Neural progenitor cell (in vitro differentiated cells): ENCODE results near the gene PRSS12. TPM values are rescaled to one million over a fixed set of nuclear protein-coding genes. Genes with fewer than 3 reads are reported as not detected.

Source experiments
- DNase-seq: peaks from one replicate; pipeline ENCODE4 v3.0.0-alpha.2; 2016; ENCODE audit warnings: low spot score
- H2AFZ ChIP-seq: fragments of 200-600 bp; sonication (generic); replicated peaks from 2 replicates; pipeline ENCODE4 v1.6.1; 2016; ENCODE audit warnings: antibody characterized with exemption
- H3F3A ChIP-seq: fragments of 200-600 bp; sonication (generic); 2 replicates; pipeline ENCODE4 v1.6.1; 2016; ENCODE audit warnings: antibody characterized with exemption, low read depth
- H3K27ac ChIP-seq: fragments of 200-600 bp; sonication (generic); 2 replicates; pipeline ENCODE4 v1.5.1; 2016; ENCODE audit warnings: mild to moderate bottlenecking
- H3K27me3 ChIP-seq: fragments of 200-600 bp; sonication (generic); 2 replicates; pipeline ENCODE4 v1.6.1; 2016; ENCODE audit warnings: mild to moderate bottlenecking, moderate library complexity
- H3K36me3 ChIP-seq: fragments of 200-600 bp; sonication (generic); 2 replicates; pipeline ENCODE4 v1.5.1; 2016
- H3K4me1 ChIP-seq: fragments of 200-600 bp; sonication (generic); 2 replicates; pipeline ENCODE4 v1.6.1; 2016; ENCODE audit warnings: mixed run types
- H3K4me2 ChIP-seq: fragments of 200-600 bp; sonication (generic); 2 replicates; pipeline ENCODE4 v1.6.1; 2016
- H3K4me3 ChIP-seq: fragments of 200-600 bp; sonication (generic); 2 replicates; pipeline ENCODE4 v1.5.1; 2016
- H3K79me2 ChIP-seq: fragments of 200-600 bp; sonication (generic); 2 replicates; pipeline ENCODE4 v1.6.1; 2016; ENCODE audit warnings: low read depth
- H3K9ac ChIP-seq: fragments of 200-600 bp; sonication (generic); 2 replicates; pipeline ENCODE4 v1.6.1; 2016
- H3K9me3 ChIP-seq: fragments of 200-600 bp; sonication (generic); 2 replicates; pipeline ENCODE4 v1.5.1; 2016; ENCODE audit warnings: low read depth
- H4K20me1 ChIP-seq: fragments of 200-600 bp; sonication (generic); 2 replicates; pipeline ENCODE4 v1.6.1; 2016; ENCODE audit warnings: low read depth
- H3K27ac Mint-ChIP-seq: 3 replicates; pipeline ENCODE4 v1.8.0; 2021; ENCODE audit warnings: mixed read lengths
- H3K27me3 Mint-ChIP-seq: 2 replicates; pipeline ENCODE4 v1.8.0; 2022; ENCODE audit warnings: low read depth, mild to moderate bottlenecking, inconsistent platforms, moderate library complexity, mixed read lengths; ENCODE audit not compliant: insufficient read depth
- H3K36me3 Mint-ChIP-seq: 3 replicates; pipeline ENCODE4 v1.8.0; 2021; ENCODE audit warnings: mixed read lengths
- H3K4me1 Mint-ChIP-seq: 3 replicates; pipeline ENCODE4 v1.8.0; 2021; ENCODE audit warnings: mixed read lengths
- H3K4me3 Mint-ChIP-seq: 3 replicates; pipeline ENCODE4 v1.8.0; 2021; ENCODE audit warnings: mild to moderate bottlenecking, moderate library complexity, mixed read lengths
- H3K9me3 Mint-ChIP-seq: 3 replicates; pipeline ENCODE4 v1.8.0; 2020; ENCODE audit warnings: mixed read lengths
- CTCF ChIP-seq: fragments of 200-600 bp; sonication (generic); IDR thresholded peaks from 2 replicates; pipeline ENCODE4 v1.5.1; 2017; ENCODE audit warnings: antibody characterized with exemption, mild to moderate bottlenecking
- EZH2 ChIP-seq: fragments of 200-600 bp; sonication (generic); IDR thresholded peaks from 2 replicates; pipeline ENCODE4 v1.6.1; 2017; ENCODE audit warnings: antibody characterized with exemption, mild to moderate bottlenecking, moderate library complexity
- EZH2phosphoT487 ChIP-seq: fragments of 200-600 bp; sonication (generic); IDR thresholded peaks from 2 replicates; pipeline ENCODE4 v1.6.1; 2017; ENCODE audit warnings: antibody characterized with exemption
- total RNA-seq: library from RNA; depleted of rRNA; stranded (reverse); fragments of >200 nt; gene quantifications from 2 replicates; pipeline ENCODE4 v1.2.3, GENCODE V29; 2015; ENCODE audit warnings: low replicate concordance

The PRSS12 gene
- total RNA-seq, 1 donor from 2014 or later: 1.9 TPM

GRCh38 chr4:118388606-118389005 lies 35.8 kb upstream of the PRSS12 start:
- no peaks in the 10 kb centered on the region for H3K79me2 ChIP-seq
- Mint-ChIP-seq H3K4me3 (no peak overlapping the region), H3K27ac (no peak overlapping the region), H3K4me1 (no peaks in the 10 kb centered on the region), H3K27me3 (peaks cover 3% of the 10 kb centered on the region), H3K9me3 (peaks cover 8% of the 10 kb centered on the region), H3K36me3 (no peaks in the 10 kb centered on the region)
- no peak overlapping the region for H3K9ac ChIP-seq
- H3K27me3 ChIP-seq: no peaks in the 10 kb centered on the region
- H2AFZ ChIP-seq: no peak overlapping the region
- H3F3A ChIP-seq: peaks cover 4% of the 10 kb centered on the region
- no peaks in the 10 kb centered on the region for H3K4me1 ChIP-seq
- H3K4me2 ChIP-seq: no peak overlapping the region
- no peaks in the 10 kb centered on the region for H3K9me3 ChIP-seq
- no peak overlapping the region for H3K27ac ChIP-seq
- no peaks in the 10 kb centered on the region for H3K36me3 ChIP-seq
- TF ChIP-seq EZH2phosphoT487: no peak
- no peak for TF ChIP-seq CTCF
- TF ChIP-seq EZH2: no peak
- no peaks in the 10 kb centered on the region for H4K20me1 ChIP-seq
- no peak overlapping the region for H3K4me3 ChIP-seq
- peak; percentile 35 for DNase-seq

- no peak overlapping the region for H3K9ac ChIP-seq
- no peak overlapping the region for H3K27ac ChIP-seq
- H3K27me3 ChIP-seq: no peaks in the 10 kb centered on the region
- H3K4me1 ChIP-seq: no peaks in the 10 kb centered on the region
- no peaks in the 10 kb centered on the region for H3K79me2 ChIP-seq
- Mint-ChIP-seq H3K4me3 (no peak overlapping the region), H3K27me3 (no peaks in the 10 kb centered on the region), H3K27ac (no peak overlapping the region), H3K9me3 (peaks cover 7% of the 10 kb centered on the region), H3K36me3 (no peaks in the 10 kb centered on the region), H3K4me1 (no peaks in the 10 kb centered on the region)
- H3F3A ChIP-seq: no peaks in the 10 kb centered on the region
- no peak overlapping the region for H3K4me3 ChIP-seq
- TF ChIP-seq EZH2: no peak
- TF ChIP-seq CTCF: no peak
- TF ChIP-seq EZH2phosphoT487: no peak
- H2AFZ ChIP-seq: no peak overlapping the region
- H3K36me3 ChIP-seq: no peaks in the 10 kb centered on the region
- no peaks in the 10 kb centered on the region for H4K20me1 ChIP-seq
- H3K4me2 ChIP-seq: no peak overlapping the region
- DNase-seq: no peak
- H3K9me3 ChIP-seq: no peaks in the 10 kb centered on the region
Observed at GRCh38 chr4:118381902-118382301, 29.1 kb upstream of the PRSS12 start.

- Histone ChIP-seq H3K4me2 (no peak overlapping the region), H3K9ac (no peak overlapping the region), H4K20me1 (no peaks in the 10 kb centered on the region), H3K27me3 (no peaks in the 10 kb centered on the region), H3K4me1 (no peaks in the 10 kb centered on the region), H3F3A (no peaks in the 10 kb centered on the region), H2AFZ (no peak overlapping the region), H3K4me3 (no peak overlapping the region), H3K9me3 (no peaks in the 10 kb centered on the region), H3K27ac (no peak overlapping the region), H3K36me3 (no peaks in the 10 kb centered on the region), H3K79me2 (no peaks in the 10 kb centered on the region)
- no peak overlapping the region for H3K4me3 Mint-ChIP-seq
- H3K9me3 Mint-ChIP-seq: peaks cover 6% of the 10 kb centered on the region
- TF ChIP-seq EZH2 (no peak), CTCF (no peak), EZH2phosphoT487 (no peak)
- no peak overlapping the region for H3K27ac Mint-ChIP-seq
- no peaks in the 10 kb centered on the region for H3K36me3 Mint-ChIP-seq
- no peak for DNase-seq
- H3K27me3 Mint-ChIP-seq: peaks cover 2% of the 10 kb centered on the region
- H3K4me1 Mint-ChIP-seq: no peaks in the 10 kb centered on the region
Observed at GRCh38 chr4:118373614-118374255, 20.9 kb upstream of the PRSS12 start.
